ENCODE measurements around the gene SULT2B1.
"Not testable (repeated sequence)": the region's sequence is repeated elsewhere in the genome, so short reads cannot be mapped to it uniquely, and the experiment has no call there.

Gene SULT2B1

DNA sequence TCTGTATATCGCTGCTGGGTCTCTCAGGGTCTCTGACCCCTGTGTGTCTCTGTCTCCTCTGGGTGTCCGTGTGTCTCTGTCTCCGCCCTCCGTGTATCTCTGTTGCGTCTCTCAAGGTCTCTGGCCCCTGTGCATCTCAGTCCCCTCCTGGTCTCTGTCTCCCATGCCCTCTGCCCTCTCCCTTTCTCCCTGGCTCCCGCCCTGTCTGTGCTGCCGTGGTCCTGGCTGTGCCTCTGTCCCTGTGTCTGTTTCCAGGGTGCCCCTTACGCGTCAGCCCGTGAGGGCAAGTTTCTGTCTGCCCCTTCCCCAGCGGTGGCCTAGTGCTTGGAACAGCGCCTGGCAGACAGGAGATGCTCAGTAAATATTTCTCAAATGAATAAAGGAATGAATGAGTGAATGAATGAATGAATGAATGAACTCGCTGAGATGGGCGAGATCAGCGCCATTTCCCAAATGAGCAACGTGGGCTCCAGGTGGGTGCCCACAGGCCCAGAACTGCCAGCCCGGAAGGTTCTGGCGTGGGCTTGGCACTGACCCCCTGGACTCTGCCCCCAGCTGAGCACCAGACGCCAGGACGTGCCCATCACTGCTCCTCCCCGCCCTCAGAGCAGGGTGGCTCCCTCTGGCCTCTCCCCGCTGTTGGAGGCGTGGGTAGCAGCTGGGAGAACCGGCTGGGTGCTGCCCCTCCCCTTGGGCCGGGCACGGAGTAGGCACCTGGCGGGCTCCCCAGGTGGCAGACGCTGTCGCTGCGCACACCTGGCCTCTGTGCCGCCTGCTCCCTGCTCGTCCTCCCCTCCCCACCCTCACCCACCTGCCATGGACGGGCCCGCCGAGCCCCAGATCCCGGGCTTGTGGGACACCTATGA is at the start of gene SULT2B1:
Gene SULT2B1, plus strand, starts transcription at position 736 of the 866 bp plus-strand sequence. Its CDS starts 81 bp downstream, at position 817.
- peak; percentile 88 for DNase-seq

DNA sequence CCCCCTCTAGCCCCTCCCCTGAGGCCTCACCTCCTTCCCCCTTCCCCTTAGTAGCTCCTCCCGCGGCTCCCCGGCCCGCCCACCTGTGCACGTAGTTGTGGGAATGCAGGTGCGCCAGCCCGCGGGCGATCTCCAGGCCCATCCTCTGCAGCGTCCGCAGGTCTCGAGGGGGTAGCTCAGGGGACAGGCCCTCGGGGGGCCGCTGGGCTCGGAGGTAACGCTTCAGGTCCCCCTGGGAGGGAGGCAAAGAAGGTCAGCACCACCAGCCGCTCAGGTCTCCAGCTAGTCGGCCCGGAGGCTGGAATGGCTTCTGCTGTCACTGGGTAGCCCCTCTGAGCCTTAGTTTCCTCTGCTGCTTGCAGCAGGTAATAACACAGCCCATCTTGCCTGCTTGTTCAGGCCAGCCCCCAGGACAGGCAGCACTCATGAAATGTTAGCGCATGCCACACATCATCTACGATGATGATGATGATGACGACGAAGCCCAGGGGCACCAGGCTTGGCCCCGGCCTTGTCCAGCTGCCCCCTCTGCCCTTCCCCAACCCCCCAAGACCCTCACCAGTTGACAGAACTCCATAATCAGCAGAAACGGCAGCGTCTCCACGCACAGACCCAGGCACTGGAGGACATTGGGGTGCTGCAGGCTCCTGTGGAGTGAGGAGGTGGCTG is 49.5 kb upstream of the SULT2B1 start:
- DNase-seq, result no peak

GRCh38 chr19:48506138-48506733 is 45.7 kb upstream of the SULT2B1 start:
- DNase-seq, result peak; percentile 71

DNA sequence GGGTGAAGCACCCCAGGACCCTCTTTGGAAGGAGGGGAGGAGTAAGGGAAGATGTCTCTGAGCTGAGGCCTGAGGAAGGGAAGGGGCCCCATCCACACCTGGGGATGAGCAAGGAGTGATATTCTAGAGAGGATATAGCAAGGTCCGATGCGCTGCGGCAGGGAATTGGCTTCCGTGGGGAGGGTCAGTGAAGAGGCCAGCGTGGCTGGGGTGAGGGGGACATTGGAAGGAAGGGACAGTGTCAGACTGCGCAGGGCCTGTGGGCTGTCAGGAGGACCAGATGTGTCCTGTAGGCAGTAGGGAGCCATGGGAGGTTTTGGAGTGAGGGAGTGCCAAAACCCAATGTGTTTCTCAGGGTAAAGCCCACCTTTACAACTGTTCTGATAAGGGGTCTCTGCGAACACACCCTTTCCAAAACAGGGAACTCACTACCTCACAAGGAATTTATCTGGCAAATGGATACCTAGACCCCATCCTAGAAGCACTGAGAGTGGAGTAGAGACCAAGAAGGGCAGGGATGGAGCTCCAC is 44.0 kb upstream of the SULT2B1 start:
- no peak for DNase-seq

- DNase-seq, result no peak
Measured at GRCh38 chr19:48508729-48509411, 43.1 kb upstream of the SULT2B1 start.

GRCh38 chr19:48509467-48510194 is 42.3 kb upstream of the SULT2B1 start:
- no peak for DNase-seq

DNA sequence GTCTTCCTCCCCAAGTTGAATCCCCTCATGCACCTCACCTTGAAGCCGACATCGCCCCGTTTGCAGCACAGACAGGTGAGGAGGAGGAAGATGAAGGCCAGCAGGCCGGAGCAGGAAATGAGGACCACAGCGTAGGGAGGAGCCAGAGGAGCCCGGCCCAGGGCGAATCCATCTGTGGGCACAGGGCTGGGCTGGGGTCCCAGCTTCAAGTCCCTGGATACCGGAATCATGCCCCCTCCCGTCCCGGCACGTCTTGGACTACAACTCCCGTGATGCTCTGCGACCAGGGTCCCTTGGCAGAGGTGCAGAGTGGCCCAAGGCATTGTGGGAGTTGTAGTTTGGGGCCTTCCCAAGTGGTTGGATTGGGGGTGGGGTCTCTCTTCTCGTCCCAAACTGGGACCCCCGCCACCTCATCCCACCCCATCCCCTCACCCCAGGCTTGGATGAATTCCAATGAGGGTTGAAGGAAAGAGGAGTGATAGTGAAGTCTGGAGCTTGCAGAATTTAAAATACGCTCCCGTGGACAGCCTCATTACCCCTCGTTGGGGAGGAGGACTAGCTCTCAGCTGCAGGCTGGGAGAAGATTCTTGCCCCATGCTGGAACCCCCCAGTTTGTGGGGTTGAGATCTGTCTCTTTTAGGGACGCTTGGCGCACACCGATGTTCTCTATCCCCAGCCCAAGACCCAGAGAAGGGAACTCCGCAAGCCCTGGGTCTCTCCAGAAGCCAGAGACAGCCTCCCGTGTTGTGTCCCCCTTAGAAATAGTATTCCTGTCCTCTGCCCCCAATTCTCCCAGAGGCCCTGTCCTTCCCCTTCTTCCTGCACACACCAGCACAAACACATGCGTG is 41.3 kb upstream of the SULT2B1 start:
- peak; percentile 60 for DNase-seq

DNA sequence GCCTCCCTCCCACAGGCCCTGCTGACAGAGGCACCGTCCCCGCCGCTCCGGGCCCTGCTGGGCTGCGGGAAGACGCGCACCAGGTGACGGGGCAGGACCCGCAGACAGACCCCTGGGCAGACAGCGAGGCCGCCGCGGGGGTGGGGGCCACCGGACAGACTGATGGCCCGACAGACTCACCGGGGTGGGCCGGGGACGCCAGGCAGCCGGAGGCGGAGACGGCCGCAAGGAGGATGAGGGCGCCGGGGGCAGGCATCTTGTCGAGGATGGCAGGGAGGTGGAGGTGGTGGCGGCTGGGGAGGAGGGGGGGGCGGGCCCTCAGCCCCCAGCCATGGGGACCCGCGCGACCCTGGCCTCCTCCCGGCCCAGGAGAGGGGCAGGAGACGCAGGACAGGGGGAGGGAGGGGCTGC is 40.6 kb upstream of the SULT2B1 start:
- DNase-seq, result no peak

- DNase-seq, result peak; percentile 75
Measured at GRCh38 chr19:48511800-48512503, 40.0 kb upstream of the SULT2B1 start, which contains the start of gene LMTK3. Gene LMTK3 (minus strand): TSS chr19:48511835. CDS start chr19:48511576, 259 bp downstream.

GRCh38 chr19:48512504-48513288 is 39.3 kb upstream of the SULT2B1 start:
- no peak for DNase-seq

GRCh38 chr19:48513289-48514122 is 38.5 kb upstream of the SULT2B1 start:
- DNase-seq, result peak; percentile 84

DNA sequence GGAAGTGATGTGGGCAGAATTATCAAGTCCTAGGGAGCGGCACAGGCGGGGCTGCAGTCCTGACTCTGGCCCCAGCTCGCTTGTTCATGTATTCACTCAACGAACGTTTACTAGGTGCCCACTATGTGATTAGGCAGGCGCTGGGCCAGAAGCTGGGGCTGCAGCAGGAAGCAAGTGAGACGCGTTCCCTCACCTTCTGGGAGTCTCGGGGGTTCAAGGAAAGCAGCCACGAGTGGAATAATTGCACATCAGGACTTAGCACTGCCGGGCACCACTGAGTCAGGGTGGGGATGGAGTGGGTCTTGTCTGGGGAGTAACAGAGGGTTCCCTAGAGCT is 37.9 kb upstream of the SULT2B1 start:
- DNase-seq, result no peak

DNA sequence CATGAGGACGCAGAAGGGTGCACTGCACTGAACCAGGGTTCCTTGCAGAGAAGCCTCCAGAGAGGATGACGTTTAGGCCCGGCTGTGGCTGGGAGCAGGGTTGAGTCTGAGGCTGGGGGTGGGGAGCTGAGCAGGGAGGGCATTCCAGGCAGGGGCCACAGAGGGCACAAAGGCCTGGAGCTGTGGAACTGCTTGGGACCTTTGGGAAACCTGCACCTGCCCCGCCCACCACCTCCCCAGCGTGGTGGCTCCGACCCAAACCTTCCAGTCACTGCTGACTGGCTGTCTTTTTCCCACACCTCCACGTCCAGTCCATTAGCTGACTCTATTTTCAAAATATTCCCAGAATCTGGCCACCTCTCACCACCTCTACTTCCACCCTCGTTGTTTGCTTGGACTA is 35.4 kb upstream of the SULT2B1 start:
- no peak for DNase-seq

DNA sequence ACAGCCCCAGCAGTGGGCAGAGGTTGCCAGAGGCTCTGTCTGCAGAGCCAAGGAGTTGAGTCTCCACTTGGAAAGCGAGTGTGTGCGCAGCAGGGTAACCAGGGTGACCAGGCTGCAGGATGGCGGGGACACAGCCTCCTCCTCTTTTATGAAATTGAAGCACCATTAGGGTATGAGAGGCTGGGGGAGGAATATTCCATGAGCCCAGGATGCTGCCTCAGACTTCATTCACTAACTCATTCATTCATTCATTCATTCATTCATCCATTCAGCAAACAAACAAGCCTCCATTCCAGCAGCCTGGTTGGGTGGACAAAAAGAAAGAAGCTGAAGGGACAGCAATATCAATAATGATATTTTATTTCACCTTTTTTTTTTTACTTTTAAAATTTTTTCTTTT is 33.8 kb upstream of the SULT2B1 start:
- no peak for DNase-seq

DNA sequence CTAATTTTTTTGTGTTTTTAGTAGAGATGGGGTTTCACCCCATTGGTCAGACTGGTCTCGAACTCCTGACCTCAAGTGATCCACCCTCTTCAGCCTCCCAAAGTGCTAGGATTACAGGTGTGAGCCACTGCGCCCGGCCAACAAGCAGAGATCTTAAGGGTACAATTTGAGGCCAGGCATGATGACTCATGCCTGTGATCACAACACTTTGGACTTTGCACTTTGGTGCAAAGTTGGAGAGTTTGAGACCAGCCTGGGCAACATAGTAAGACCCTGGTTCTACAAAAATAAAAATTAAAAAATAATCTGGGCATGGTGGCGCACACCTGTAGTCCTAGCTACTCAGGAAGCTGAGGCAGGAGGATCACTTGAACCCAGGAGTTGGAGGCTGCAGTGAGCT is 32.5 kb upstream of the SULT2B1 start:
- DNase-seq, result not testable (repeated sequence)

- no peak for DNase-seq
Measured at GRCh38 chr19:48520134-48520533, 31.8 kb upstream of the SULT2B1 start.

DNA sequence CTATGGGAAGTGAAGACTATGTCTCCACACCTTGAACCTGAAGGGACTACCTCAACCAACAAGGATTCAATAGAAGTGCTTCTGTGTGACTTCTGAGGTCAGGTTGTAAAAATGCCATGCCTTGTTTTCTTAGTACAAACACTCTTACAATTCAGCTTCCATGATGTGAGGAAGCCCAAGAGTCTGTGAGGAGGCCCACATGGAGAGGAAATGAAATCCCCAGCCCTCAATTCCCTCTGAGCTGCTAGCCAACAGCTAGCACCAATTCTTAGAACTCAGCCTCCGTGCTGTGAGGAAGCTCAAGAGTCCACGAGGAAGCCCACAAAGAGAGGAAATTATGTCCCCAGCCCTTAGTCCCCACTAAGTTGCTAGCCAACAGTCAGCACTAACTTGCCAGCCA is 27.8 kb upstream of the SULT2B1 start:
- no peak for DNase-seq

- no peak for DNase-seq
Measured at GRCh38 chr19:48524732-48525131, 27.2 kb upstream of the SULT2B1 start.

DNA sequence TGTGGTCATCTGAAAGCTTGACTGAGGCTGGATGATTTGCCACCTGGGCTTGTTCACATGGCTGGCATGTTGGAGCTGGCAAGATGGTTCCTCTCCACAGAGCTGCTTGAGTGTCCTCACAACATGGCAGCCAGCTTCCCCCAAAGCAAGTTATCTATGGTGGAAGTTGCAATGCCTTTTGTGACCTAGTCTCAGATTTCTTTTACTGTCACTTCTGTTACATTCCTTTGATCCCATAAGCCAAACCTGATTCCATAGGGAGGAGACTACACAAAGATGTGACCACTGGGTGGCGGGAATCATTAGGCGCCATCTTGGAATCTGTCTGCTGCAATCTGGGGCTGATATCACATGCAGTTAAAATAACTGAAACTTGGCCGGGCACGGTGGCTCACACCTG is 22.8 kb upstream of the SULT2B1 start:
- DNase-seq, result no peak

Data from NCI-H2171 treated with DMSO at 0.1 percent for 48 hours (cell line).